Esophagus muscularis mucosa (tissue), 4 donors: ENCODE data around the gene ST7. TPM values are rescaled to one million over a fixed set of nuclear protein-coding genes. Genes with fewer than 3 reads are reported as not detected.

ENCODE experiments used
- DNase-seq: peaks from one replicate; pipeline ENCODE4 v3.0.0-alpha.2; 2017; ENCODE audit errors: extremely low spot score
- H3K27ac ChIP-seq, 4 donors: fragments of 200-600 bp; sonication (generic); replicated peaks in 1 of 4; 1 replicate in 3 of 4; 2 replicates in 1 of 4; pipeline ENCODE4 v1.5.1; 2016 to 2019; ENCODE audit warnings: mild to moderate bottlenecking in 1 of 4
- H3K27me3 ChIP-seq, 4 donors: fragments of 200-600 bp; sonication (generic); one replicate each; pipeline versions ENCODE4 v1.5.1 to v1.6.0; 2016 to 2019
- H3K36me3 ChIP-seq, 4 donors: fragments of 200-600 bp; sonication (generic); one replicate each; pipeline ENCODE4 v1.5.1; 2016 to 2019
- H3K4me1 ChIP-seq, 4 donors: fragments of 200-600 bp; sonication (generic); one replicate each; pipeline ENCODE4 v1.5.1; 2016 to 2019
- H3K4me3 ChIP-seq, 4 donors: fragments of 200-600 bp; sonication (generic); 1 replicate in 2 of 4; 2 replicates in 2 of 4; pipeline ENCODE4 v1.5.1; 2016 to 2019; ENCODE audit warnings: mild to moderate bottlenecking in 4 of 4, moderate library complexity in 1 of 4
- H3K9me3 ChIP-seq, 4 donors: fragments of 200-600 bp; sonication (generic); 1 replicate in 3 of 4; 2 replicates in 1 of 4; pipeline ENCODE4 v1.5.1; 2016 to 2019
- CTCF ChIP-seq, 3 experiments: fragments of 200-600 bp in 2 of 3; fragments of 450-650 bp in 1 of 3; sonication (generic) in 2 of 3; IDR thresholded peaks; one replicate each; pipeline ENCODE4 v1.5.1; 2017 to 2019; ENCODE audit warnings: antibody characterized with exemption in 3 of 3, mild to moderate bottlenecking in 2 of 3, moderate library complexity in 1 of 3
- EP300 ChIP-seq: sonication (generic); formaldehyde crosslinking; IDR thresholded peaks from one replicate; pipeline ENCODE4 v1.6.1; 2017; ENCODE audit warnings: antibody characterized with exemption
- POLR2A ChIP-seq: fragments of 450-650 bp; IDR thresholded peaks from one replicate; pipeline ENCODE4 v1.6.1; 2017; ENCODE audit warnings: antibody characterized with exemption, moderate library complexity, mild to moderate bottlenecking, low read depth
- POLR2AphosphoS5 ChIP-seq, 2 donors: sonication (generic); formaldehyde crosslinking; IDR thresholded peaks; one replicate each; pipeline ENCODE4 v1.6.1; 2017; ENCODE audit warnings: antibody characterized with exemption in 2 of 2
- WGBS: methylation state at CpG from one replicate; pipeline ENCODE4 v1.1.5; 2018; 5-methylcytosine and 5-hydroxymethylcytosine counted together
- intact Hi-C: fragments of 100-400 bp; cut with DNase I; formaldehyde crosslinking; loops from one replicate; pipeline ENCODE4 v1.15.1; 2023
- total RNA-seq, 4 donors: library from RNA; depleted of rRNA; stranded (reverse); fragments of >200 nt; gene quantifications; one replicate each; pipeline versions ENCODE4 v1.1.0 to v1.2.1, GENCODE V29; 2016

The ST7 gene
- total RNA-seq, 4 donors from 2014 or later = 16.9 to 22.0 (median 18.2) TPM

- H3K4me3 ChIP-seq = no peak overlapping the region
- DNase-seq = no peak
- TF ChIP-seq CTCF (IDR thresholded peaks at IDR 0.05) (no peak), POLR2A (no peak), EP300 (no peak), POLR2AphosphoS5 (IDR thresholded peaks at IDR 0.05) (no peak)
- H3K27ac ChIP-seq = no peak overlapping the region
- no peaks in the 10 kb centered on the region for H3K27me3 ChIP-seq
- H3K4me1 ChIP-seq = no peaks in the 10 kb centered on the region
- WGBS = 88% methylated on average over 4 of the region's 4 CpGs
- intact Hi-C loops = no loop called here
- no peaks in the 10 kb centered on the region for H3K9me3 ChIP-seq
- peaks cover 0 to 30% (median 8%) of the 10 kb centered on the region in 4 donors for H3K36me3 ChIP-seq
Observed at GRCh38 chr7:117227091-117227490, 273.8 kb downstream of the ST7 start.

- peaks cover 0 to 13% (median 2%) of the 10 kb centered on the region in 4 donors for H3K36me3 ChIP-seq
- no peak overlapping the region for H3K27ac ChIP-seq
- TF ChIP-seq POLR2AphosphoS5 (IDR thresholded peaks at IDR 0.05) (no peak), EP300 (no peak), CTCF (IDR thresholded peaks at IDR 0.05) (no peak), POLR2A (no peak)
- no peak overlapping the region for H3K4me3 ChIP-seq
- DNase-seq = no peak
- no peaks in the 10 kb centered on the region for H3K27me3 ChIP-seq
- WGBS = 74% methylated on average over 3 of the region's 3 CpGs
- intact Hi-C loops = no loop called here
- no peaks in the 10 kb centered on the region for H3K9me3 ChIP-seq
- no peaks in the 10 kb centered on the region for H3K4me1 ChIP-seq
Observed at GRCh38 chr7:117229350-117229749, 276.0 kb downstream of the ST7 start.

- Histone ChIP-seq H3K4me3 (no peak overlapping the region), H3K36me3 (peaks cover 0 to 8% (median 2%) of the 10 kb centered on the region in 4 donors), H3K4me1 (no peaks in the 10 kb centered on the region), H3K27me3 (no peaks in the 10 kb centered on the region), H3K9me3 (peaks cover 0 to 3% (median under 1%) of the 10 kb centered on the region in 4 donors), H3K27ac (no peak overlapping the region)
- no peak for DNase-seq
- TF ChIP-seq EP300 = no peak
- TF ChIP-seq POLR2A = no peak
- no peak for TF ChIP-seq POLR2AphosphoS5 (IDR thresholded peaks at IDR 0.05)
- no peak for TF ChIP-seq CTCF (IDR thresholded peaks at IDR 0.05)
- intact Hi-C loops = no loop called here
- WGBS = 82% methylated on average over 4 of the region's 4 CpGs
Observed at GRCh38 chr7:117230276-117231046, 277.2 kb downstream of the ST7 start.

- Histone ChIP-seq H3K27me3 (no peaks in the 10 kb centered on the region), H3K4me1 (no peaks in the 10 kb centered on the region), H3K27ac (no peak overlapping the region), H3K4me3 (no peak overlapping the region), H3K36me3 (peaks cover 0 to 8% (median 2%) of the 10 kb centered on the region in 4 donors), H3K9me3 (peaks cover 0 to 8% (median 3%) of the 10 kb centered on the region in 4 donors)
- intact Hi-C loops = no loop called here
- 78% methylated on average over 3 of the region's 3 CpGs for WGBS
- DNase-seq = no peak
- no peak for TF ChIP-seq EP300
Observed at GRCh38 chr7:117231047-117231359, 277.7 kb downstream of the ST7 start.

GRCh38 chr7:117237646-117238045, 284.3 kb downstream of the ST7 start:
- Histone ChIP-seq H3K4me3 (no peak overlapping the region), H3K4me1 (no peaks in the 10 kb centered on the region), H3K9me3 (peaks cover 0 to 9% (median 3%) of the 10 kb centered on the region in 4 donors), H3K36me3 (no peaks in the 10 kb centered on the region), H3K27me3 (no peaks in the 10 kb centered on the region), H3K27ac (no peak overlapping the region)
- intact Hi-C loops = no loop called here
- DNase-seq = no peak
- WGBS = 64% methylated on average over 5 of the region's 5 CpGs
- TF ChIP-seq POLR2A (no peak), CTCF (IDR thresholded peaks at IDR 0.05) (no peak), EP300 (no peak), POLR2AphosphoS5 (IDR thresholded peaks at IDR 0.05) (no peak)
